Lower leg skin (tissue), 3 donors: ENCODE results near the gene SPG21.

Experiments used
- POLR2A ChIP-seq, 2 donors: fragments of 450-650 bp; IDR thresholded peaks; one replicate each; pipeline ENCODE4 v1.6.1; 2016 to 2017; ENCODE audit warnings: antibody characterized with exemption in 2 of 2, mild to moderate bottlenecking in 1 of 2, moderate library complexity in 1 of 2
- TF ChIP-seq, protein P1 (sequence below), 3 donors: fragments of 450-650 bp; IDR thresholded peaks; one replicate each; pipeline ENCODE4 v1.5.1; 2016; ENCODE audit warnings: antibody characterized with exemption in 3 of 3, mild to moderate bottlenecking in 3 of 3, moderate library complexity in 2 of 3

DNA sequence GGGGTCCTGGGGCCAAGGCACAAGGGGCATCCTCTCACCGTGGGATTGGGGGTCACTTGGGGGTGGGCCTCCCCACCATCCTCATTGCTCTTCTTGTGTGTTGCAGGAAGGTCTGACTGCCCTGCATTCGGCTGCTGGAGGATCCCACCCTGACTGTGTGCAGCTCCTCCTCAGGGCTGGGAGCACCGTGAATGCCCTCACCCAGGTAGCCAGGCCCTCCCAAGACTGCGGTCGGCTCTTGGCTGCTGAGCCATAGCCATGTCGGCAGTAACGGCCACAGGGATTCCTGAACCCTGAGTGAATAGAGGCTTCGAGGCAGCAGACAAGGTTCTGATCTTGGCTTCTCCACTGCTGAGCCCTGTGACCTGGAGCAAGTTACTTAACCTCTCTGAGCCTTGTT, 58.3 kb downstream of the SPG21 start:
- TF ChIP-seq, protein P1, sequence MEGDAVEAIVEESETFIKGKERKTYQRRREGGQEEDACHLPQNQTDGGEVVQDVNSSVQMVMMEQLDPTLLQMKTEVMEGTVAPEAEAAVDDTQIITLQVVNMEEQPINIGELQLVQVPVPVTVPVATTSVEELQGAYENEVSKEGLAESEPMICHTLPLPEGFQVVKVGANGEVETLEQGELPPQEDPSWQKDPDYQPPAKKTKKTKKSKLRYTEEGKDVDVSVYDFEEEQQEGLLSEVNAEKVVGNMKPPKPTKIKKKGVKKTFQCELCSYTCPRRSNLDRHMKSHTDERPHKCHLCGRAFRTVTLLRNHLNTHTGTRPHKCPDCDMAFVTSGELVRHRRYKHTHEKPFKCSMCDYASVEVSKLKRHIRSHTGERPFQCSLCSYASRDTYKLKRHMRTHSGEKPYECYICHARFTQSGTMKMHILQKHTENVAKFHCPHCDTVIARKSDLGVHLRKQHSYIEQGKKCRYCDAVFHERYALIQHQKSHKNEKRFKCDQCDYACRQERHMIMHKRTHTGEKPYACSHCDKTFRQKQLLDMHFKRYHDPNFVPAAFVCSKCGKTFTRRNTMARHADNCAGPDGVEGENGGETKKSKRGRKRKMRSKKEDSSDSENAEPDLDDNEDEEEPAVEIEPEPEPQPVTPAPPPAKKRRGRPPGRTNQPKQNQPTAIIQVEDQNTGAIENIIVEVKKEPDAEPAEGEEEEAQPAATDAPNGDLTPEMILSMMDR (IDR thresholded peaks at IDR 0.05) = no peak
- no peak for TF ChIP-seq POLR2A (IDR thresholded peaks at IDR 0.05)
